Measurements from ENCODE around the gene PRKAR2A.

DNA sequence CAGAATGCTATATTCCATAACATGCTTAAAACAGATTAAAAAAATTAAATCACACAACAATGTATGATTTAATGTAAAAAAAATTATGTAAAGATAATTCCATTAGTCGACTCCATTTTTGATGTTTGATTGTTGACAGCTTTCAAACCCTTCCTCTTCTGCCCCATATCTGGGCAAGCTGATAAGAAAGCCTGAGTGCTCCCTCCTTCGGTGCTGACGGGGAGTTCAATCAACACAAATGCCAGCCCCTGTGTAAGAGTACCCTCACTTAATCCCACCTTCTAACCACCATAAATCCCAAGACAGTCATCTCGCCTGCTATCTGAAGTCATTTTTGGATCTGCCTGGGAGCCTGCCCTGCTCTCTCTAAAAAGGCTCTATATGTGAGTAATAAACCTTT lies 70.8 kb downstream of the PRKAR2A start:
- TF ChIP-seq, protein P1, sequence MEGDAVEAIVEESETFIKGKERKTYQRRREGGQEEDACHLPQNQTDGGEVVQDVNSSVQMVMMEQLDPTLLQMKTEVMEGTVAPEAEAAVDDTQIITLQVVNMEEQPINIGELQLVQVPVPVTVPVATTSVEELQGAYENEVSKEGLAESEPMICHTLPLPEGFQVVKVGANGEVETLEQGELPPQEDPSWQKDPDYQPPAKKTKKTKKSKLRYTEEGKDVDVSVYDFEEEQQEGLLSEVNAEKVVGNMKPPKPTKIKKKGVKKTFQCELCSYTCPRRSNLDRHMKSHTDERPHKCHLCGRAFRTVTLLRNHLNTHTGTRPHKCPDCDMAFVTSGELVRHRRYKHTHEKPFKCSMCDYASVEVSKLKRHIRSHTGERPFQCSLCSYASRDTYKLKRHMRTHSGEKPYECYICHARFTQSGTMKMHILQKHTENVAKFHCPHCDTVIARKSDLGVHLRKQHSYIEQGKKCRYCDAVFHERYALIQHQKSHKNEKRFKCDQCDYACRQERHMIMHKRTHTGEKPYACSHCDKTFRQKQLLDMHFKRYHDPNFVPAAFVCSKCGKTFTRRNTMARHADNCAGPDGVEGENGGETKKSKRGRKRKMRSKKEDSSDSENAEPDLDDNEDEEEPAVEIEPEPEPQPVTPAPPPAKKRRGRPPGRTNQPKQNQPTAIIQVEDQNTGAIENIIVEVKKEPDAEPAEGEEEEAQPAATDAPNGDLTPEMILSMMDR (conservative IDR thresholded peaks at IDR 0.05; ENCODE audit: low read depth in 2 of 2): no peak
- TF ChIP-seq EZH2 (IDR thresholded peaks at IDR 0.05; ENCODE audit: low read depth, unreplicated experiment) (no peak), EZH2phosphoT487 (IDR thresholded peaks at IDR 0.05; ENCODE audit: unreplicated experiment) (no peak), JUNB (IDR thresholded peaks at IDR 0.05; ENCODE audit: unreplicated experiment) (no peak), POLR2AphosphoS5 (IDR thresholded peaks at IDR 0.05; ENCODE audit: low read depth) (no peak), REST (IDR thresholded peaks at IDR 0.05; ENCODE audit: unreplicated experiment) (no peak), STAT1 (IDR thresholded peaks at IDR 0.05; ENCODE audit: unreplicated experiment) (no peak), ZNF114 (CRISPR knock-in tag; IDR thresholded peaks at IDR 0.05) (no peak)
- TF ChIP-seq, protein P2, sequence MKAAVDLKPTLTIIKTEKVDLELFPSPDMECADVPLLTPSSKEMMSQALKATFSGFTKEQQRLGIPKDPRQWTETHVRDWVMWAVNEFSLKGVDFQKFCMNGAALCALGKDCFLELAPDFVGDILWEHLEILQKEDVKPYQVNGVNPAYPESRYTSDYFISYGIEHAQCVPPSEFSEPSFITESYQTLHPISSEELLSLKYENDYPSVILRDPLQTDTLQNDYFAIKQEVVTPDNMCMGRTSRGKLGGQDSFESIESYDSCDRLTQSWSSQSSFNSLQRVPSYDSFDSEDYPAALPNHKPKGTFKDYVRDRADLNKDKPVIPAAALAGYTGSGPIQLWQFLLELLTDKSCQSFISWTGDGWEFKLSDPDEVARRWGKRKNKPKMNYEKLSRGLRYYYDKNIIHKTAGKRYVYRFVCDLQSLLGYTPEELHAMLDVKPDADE (IDR thresholded peaks at IDR 0.05): no peak
